ENCODE data around the gene C19orf12. TPM values are rescaled to one million over a fixed set of nuclear protein-coding genes. Genes with fewer than 3 reads are reported as not detected.

Gene C19orf12
- total and polyA plus RNA-seq, 2 experiments from 2014 or later = 11.4 to 17.2 TPM

DNA sequence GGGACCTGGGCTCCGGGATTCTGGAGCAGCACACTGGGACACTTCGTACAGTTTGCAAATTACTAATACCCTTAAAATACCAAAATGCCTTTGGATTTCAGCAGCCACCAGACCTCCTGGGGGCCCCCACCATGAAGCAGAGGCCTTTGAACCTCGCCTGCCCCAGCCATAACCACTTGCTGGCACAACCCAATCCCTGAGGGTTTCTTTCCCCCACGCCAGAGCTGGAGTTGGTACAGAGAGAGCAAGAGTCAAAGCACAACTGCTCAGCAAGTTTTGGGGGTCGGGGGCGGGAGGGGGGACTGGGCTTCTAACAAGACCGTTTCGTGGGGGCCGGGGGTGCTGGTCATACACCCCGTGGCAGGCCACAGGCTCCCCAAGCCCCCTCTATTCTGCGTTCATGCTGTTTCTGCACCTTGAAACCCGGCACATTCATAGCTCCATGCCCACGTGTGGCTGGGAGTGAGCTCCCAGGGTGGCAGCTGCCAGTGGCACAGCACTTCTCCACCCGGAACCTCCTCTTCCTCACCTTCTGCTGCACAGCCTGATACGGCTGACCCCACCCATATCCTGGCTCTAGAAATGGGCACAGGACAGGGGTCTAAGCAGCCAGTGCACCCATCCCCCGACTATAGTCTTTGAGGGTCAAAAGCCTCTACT, 32.7 kb downstream of the C19orf12 start (continued):
- TF ChIP-seq, protein P1, sequence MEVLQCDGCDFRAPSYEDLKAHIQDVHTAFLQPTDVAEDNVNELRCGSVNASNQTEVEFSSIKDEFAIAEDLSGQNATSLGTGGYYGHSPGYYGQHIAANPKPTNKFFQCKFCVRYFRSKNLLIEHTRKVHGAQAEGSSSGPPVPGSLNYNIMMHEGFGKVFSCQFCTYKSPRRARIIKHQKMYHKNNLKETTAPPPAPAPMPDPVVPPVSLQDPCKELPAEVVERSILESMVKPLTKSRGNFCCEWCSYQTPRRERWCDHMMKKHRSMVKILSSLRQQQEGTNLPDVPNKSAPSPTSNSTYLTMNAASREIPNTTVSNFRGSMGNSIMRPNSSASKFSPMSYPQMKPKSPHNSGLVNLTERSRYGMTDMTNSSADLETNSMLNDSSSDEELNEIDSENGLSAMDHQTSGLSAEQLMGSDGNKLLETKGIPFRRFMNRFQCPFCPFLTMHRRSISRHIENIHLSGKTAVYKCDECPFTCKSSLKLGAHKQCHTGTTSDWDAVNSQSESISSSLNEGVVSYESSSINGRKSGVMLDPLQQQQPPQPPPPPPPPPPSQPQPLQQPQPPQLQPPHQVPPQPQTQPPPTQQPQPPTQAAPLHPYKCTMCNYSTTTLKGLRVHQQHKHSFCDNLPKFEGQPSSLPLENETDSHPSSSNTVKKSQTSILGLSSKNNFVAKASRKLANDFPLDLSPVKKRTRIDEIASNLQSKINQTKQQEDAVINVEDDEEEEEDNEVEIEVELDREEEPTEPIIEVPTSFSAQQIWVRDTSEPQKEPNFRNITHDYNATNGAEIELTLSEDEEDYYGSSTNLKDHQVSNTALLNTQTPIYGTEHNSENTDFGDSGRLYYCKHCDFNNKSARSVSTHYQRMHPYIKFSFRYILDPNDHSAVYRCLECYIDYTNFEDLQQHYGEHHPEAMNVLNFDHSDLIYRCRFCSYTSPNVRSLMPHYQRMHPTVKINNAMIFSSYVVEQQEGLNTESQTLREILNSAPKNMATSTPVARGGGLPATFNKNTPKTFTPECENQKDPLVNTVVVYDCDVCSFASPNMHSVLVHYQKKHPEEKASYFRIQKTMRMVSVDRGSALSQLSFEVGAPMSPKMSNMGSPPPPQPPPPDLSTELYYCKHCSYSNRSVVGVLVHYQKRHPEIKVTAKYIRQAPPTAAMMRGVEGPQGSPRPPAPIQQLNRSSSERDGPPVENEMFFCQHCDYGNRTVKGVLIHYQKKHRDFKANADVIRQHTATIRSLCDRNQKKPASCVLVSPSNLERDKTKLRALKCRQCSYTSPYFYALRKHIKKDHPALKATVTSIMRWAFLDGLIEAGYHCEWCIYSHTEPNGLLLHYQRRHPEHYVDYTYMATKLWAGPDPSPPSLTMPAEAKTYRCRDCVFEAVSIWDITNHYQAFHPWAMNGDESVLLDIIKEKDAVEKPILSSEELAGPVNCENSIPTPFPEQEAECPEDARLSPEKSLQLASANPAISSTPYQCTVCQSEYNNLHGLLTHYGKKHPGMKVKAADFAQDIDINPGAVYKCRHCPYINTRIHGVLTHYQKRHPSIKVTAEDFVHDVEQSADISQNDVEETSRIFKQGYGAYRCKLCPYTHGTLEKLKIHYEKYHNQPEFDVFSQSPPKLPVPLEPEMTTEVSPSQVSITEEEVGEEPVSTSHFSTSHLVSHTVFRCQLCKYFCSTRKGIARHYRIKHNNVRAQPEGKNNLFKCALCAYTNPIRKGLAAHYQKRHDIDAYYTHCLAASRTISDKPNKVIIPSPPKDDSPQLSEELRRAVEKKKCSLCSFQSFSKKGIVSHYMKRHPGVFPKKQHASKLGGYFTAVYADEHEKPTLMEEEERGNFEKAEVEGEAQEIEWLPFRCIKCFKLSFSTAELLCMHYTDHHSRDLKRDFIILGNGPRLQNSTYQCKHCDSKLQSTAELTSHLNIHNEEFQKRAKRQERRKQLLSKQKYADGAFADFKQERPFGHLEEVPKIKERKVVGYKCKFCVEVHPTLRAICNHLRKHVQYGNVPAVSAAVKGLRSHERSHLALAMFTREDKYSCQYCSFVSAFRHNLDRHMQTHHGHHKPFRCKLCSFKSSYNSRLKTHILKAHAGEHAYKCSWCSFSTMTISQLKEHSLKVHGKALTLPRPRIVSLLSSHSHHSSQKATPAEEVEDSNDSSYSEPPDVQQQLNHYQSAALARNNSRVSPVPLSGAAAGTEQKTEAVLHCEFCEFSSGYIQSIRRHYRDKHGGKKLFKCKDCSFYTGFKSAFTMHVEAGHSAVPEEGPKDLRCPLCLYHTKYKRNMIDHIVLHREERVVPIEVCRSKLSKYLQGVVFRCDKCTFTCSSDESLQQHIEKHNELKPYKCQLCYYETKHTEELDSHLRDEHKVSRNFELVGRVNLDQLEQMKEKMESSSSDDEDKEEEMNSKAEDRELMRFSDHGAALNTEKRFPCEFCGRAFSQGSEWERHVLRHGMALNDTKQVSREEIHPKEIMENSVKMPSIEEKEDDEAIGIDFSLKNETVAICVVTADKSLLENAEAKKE (CRISPR knock-in tag; IDR thresholded peaks at IDR 0.05) = no peak

DNA sequence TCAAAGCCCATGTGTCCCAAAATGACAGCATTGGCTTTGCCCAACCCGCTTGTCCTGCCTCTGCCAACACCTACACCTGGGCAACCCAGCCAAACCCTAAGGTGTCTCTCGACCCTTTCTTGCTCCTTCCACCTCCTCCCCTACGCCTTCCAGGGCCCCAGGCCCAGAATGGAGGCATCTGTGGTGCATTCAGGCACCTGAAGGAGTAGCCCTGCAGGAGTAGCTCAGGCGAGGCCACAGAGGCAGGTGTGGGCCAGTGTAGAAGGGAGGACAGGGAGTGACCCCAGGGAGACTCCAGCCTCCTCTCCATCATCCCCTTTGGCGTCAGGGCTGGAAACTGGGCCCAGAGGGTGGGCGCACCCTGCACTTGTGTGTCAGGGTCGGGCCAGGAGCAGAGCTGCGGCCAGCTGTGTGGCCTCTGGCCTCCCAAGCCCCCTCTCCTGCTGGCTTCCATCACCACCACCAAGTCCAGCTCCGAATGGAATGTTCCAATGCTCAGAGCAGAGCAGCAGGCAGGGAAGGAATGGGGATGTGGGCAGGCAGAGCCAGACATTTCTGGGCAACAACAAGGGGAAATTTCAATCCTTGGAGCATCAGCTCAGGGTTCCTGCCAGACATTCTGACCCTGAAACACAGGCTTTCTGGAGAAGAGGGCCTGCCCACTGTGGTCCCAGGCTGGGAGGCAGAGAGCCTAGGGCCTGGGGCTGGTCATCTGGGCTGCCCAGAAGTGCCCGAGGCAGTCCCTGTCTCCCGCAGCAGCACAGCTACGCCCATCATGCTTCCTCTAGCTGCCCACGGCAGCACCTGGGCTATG, 33.4 kb downstream of the C19orf12 start:
- H3K9me2 ChIP-seq (ENCODE audit: insufficient read depth) = no peaks in the 10 kb centered on the region
- ATAC-seq = no peak
- H3K27ac ChIP-seq (ENCODE audit: low read depth) = no peak overlapping the region
- no peak overlapping the region for H3K4me3 ChIP-seq
- H3K9me3 Mint-ChIP-seq = peaks cover 3% of the 10 kb centered on the region
- no peaks in the 10 kb centered on the region for H3F3A ChIP-seq (replicated peaks; ENCODE audit: low read depth)
- no peak for TF ChIP-seq ZNF331 (CRISPR knock-in tag; IDR thresholded peaks at IDR 0.05; ENCODE audit: low read depth)
- no peak for TF ChIP-seq NANOG (IDR thresholded peaks at IDR 0.05; ENCODE audit: borderline replicate concordance)
- no peak for TF ChIP-seq ETS1 (IDR thresholded peaks at IDR 0.05)
- TF ChIP-seq, protein P2, sequence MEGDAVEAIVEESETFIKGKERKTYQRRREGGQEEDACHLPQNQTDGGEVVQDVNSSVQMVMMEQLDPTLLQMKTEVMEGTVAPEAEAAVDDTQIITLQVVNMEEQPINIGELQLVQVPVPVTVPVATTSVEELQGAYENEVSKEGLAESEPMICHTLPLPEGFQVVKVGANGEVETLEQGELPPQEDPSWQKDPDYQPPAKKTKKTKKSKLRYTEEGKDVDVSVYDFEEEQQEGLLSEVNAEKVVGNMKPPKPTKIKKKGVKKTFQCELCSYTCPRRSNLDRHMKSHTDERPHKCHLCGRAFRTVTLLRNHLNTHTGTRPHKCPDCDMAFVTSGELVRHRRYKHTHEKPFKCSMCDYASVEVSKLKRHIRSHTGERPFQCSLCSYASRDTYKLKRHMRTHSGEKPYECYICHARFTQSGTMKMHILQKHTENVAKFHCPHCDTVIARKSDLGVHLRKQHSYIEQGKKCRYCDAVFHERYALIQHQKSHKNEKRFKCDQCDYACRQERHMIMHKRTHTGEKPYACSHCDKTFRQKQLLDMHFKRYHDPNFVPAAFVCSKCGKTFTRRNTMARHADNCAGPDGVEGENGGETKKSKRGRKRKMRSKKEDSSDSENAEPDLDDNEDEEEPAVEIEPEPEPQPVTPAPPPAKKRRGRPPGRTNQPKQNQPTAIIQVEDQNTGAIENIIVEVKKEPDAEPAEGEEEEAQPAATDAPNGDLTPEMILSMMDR (conservative IDR thresholded peaks at IDR 0.05; ENCODE audit: low read depth in 2 of 2) = no peak
- no peak for TF ChIP-seq ZNF114 (CRISPR knock-in tag; IDR thresholded peaks at IDR 0.05)
- no peak for TF ChIP-seq CREB1 (CRISPR knock-in tag; IDR thresholded peaks at IDR 0.05; ENCODE audit: low read depth)
- no peak for TF ChIP-seq JUNB (IDR thresholded peaks at IDR 0.05; ENCODE audit: unreplicated experiment)
- no peak for TF ChIP-seq POLR2AphosphoS5 (IDR thresholded peaks at IDR 0.05; ENCODE audit: low read depth)
- no peak overlapping the region for H3K27ac Mint-ChIP-seq
- no peaks in the 10 kb centered on the region for H4K20me1 ChIP-seq (replicated peaks; ENCODE audit: insufficient read depth)
- H3K36me3 Mint-ChIP-seq (ENCODE audit: low read depth) = peaks cover 4% of the 10 kb centered on the region; the same call in 1 of the 3 replicates
- no peaks in the 10 kb centered on the region for H3K4me1 ChIP-seq (ENCODE audit: insufficient read depth)
- no peak overlapping the region for H2AFZ ChIP-seq
- peaks cover 9% of the 10 kb centered on the region for H3K27me3 Mint-ChIP-seq (ENCODE audit: insufficient read depth, low read depth, poor library complexity)
- no peaks in the 10 kb centered on the region for H3K27me3 ChIP-seq (ENCODE audit: insufficient read depth)
- H3K4me1 Mint-ChIP-seq = peaks cover 4% of the 10 kb centered on the region
- DNase-seq (ENCODE audit: low spot score) = no peak
- H3K36me3 ChIP-seq (ENCODE audit: insufficient read depth) = no peaks in the 10 kb centered on the region
- H3K79me2 ChIP-seq (replicated peaks; ENCODE audit: insufficient read depth) = no peaks in the 10 kb centered on the region
- no peak overlapping the region for H3K4me3 Mint-ChIP-seq
- no peak overlapping the region for H3K4me2 ChIP-seq
